A673 (cell line): ENCODE measurements around the gene NSD1.

Experiments used
- EZH2 ChIP-seq: fragments of 200-600 bp; sonication (generic); IDR thresholded peaks from 2 replicates; pipeline ENCODE4 v1.6.1; 2017; ENCODE audit warnings: borderline replicate concordance, low read depth, mild to moderate bottlenecking, mixed read lengths, antibody characterized with exemption, low read length; ENCODE audit not compliant: poor library complexity, severe bottlenecking
- TF ChIP-seq, protein P1 (sequence below): fragments of 300-800, 200-600 bp; sonication (generic); conservative IDR thresholded peaks from 2 replicates; pipeline ENCODE4 v1.5.1; 2017; ENCODE audit warnings: low read depth, mild to moderate bottlenecking, antibody characterized with exemption, low read length, moderate library complexity, mixed read lengths

DNA sequence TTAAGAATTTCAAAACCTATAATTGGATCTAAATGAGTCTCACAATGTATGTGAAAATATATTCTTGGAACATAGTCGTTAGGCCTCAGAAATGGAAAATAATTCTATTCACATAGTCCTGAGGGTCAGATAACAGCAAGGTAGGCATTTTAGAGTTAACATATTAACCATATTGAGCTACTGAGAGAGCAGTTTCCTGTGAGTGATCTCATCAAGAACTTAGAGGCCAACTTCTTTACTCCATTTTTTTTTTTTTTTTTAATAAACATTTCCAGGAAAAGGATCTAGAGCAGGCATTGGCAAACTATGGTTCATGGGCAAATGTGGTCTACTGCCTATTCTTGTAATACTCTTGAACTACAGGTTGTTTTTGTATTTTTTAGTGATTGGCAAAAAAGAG lies 143.3 kb downstream of the NSD1 start:
- TF ChIP-seq, protein P1, sequence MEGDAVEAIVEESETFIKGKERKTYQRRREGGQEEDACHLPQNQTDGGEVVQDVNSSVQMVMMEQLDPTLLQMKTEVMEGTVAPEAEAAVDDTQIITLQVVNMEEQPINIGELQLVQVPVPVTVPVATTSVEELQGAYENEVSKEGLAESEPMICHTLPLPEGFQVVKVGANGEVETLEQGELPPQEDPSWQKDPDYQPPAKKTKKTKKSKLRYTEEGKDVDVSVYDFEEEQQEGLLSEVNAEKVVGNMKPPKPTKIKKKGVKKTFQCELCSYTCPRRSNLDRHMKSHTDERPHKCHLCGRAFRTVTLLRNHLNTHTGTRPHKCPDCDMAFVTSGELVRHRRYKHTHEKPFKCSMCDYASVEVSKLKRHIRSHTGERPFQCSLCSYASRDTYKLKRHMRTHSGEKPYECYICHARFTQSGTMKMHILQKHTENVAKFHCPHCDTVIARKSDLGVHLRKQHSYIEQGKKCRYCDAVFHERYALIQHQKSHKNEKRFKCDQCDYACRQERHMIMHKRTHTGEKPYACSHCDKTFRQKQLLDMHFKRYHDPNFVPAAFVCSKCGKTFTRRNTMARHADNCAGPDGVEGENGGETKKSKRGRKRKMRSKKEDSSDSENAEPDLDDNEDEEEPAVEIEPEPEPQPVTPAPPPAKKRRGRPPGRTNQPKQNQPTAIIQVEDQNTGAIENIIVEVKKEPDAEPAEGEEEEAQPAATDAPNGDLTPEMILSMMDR: no peak
- no peak for TF ChIP-seq EZH2
